HEK293T (cell line): Measurements from ENCODE around the gene MYCBPAP.

Experiments
- ARNT ChIP-seq: fragments of 450-650 bp; IDR thresholded peaks from 2 replicates; pipeline ENCODE4 v1.6.1; 2017; ENCODE audit warnings: mild to moderate bottlenecking
- BHLHE40 ChIP-seq: fragments of 450-650 bp; IDR thresholded peaks from 2 replicates; pipeline ENCODE4 v1.6.1; 2016; ENCODE audit warnings: mild to moderate bottlenecking, moderate library complexity, borderline replicate concordance
- FOXA1 ChIP-seq: fragments of 450-650 bp; IDR thresholded peaks from 2 replicates; pipeline ENCODE4 v1.6.1; 2016; ENCODE audit warnings: mild to moderate bottlenecking
- FOXK2 ChIP-seq: fragments of 450-650 bp; IDR thresholded peaks from 2 replicates; pipeline ENCODE4 v1.6.1; 2016; ENCODE audit warnings: mild to moderate bottlenecking
- FOXM1 ChIP-seq: fragments of 450-650 bp; IDR thresholded peaks from 2 replicates; pipeline ENCODE4 v1.6.1; 2017; ENCODE audit warnings: mild to moderate bottlenecking, borderline replicate concordance
- HDGF ChIP-seq: fragments of 450-650 bp; IDR thresholded peaks from 2 replicates; pipeline ENCODE4 v1.6.1; 2017; ENCODE audit warnings: antibody characterized with exemption, borderline replicate concordance
- NFRKB ChIP-seq: fragments of 450-650 bp; IDR thresholded peaks from 2 replicates; pipeline ENCODE4 v1.6.1; 2016; ENCODE audit warnings: mild to moderate bottlenecking, moderate library complexity
- PKNOX1 ChIP-seq: fragments of 450-650 bp; IDR thresholded peaks from 2 replicates; pipeline ENCODE4 v1.6.1; 2016
- SP1 ChIP-seq: fragments of 450-650 bp; IDR thresholded peaks from 2 replicates; pipeline ENCODE4 v1.6.1; 2017
- SUZ12 ChIP-seq: fragments of 450-650 bp; IDR thresholded peaks from 2 replicates; pipeline ENCODE4 v1.6.1; 2016; ENCODE audit warnings: mild to moderate bottlenecking
- ZNF384 ChIP-seq: fragments of 450-650 bp; IDR thresholded peaks from 2 replicates; pipeline ENCODE4 v1.6.1; 2016

- TF ChIP-seq FOXK2, result no peak
- no peak for TF ChIP-seq FOXA1
- TF ChIP-seq ARNT, result no peak
- no peak for TF ChIP-seq ZNF384
- TF ChIP-seq SUZ12, result no peak
- TF ChIP-seq FOXM1, result no peak
- no peak for TF ChIP-seq BHLHE40
- no peak for TF ChIP-seq HDGF
- TF ChIP-seq PKNOX1, result no peak
- TF ChIP-seq SP1, result no peak
- TF ChIP-seq NFRKB, result no peak
Measured at GRCh38 chr17:50476545-50477315, 31.5 kb upstream of the MYCBPAP start.
